Measurements from ENCODE around the gene WNT16.

Gene WNT16

DNA sequence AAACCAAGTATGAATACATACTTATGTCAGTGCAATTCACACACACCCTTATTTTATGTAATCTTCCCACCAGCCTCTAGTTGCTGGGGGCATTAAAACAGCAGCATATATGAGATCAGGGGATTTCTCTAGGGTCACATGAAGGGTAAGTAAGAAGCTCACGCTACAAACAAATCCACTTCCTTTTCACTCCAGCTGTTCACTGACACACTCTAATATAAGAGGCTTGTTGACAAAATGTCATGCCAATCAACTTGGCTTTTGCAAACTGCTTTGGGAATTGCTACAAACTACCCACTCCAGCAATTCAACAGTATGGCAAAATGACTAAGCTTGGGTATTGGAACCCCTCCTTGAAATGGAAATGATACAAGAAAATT lies 57.0 kb downstream of the WNT16 start:
- Mint-ChIP-seq H3K27me3 (no peaks in the 10 kb centered on the region), H3K4me1 (peaks cover 86% of the 10 kb centered on the region), H3K36me3 (peaks cover 13% of the 10 kb centered on the region), H3K4me3 (peak overlapping the region; percentile 53), H3K9me3 (no peaks in the 10 kb centered on the region), H3K27ac (peak overlapping the region; percentile 91)
- ATAC-seq: peak; percentile 97

GRCh38 chr7:121388950-121389349 lies 60.1 kb downstream of the WNT16 start:
- Mint-ChIP-seq H3K4me1 (peaks cover 78% of the 10 kb centered on the region), H3K27ac (peak overlapping the region; percentile 81), H3K9me3 (no peaks in the 10 kb centered on the region), H3K27me3 (no peaks in the 10 kb centered on the region), H3K4me3 (peak overlapping the region; percentile 18), H3K36me3 (peaks cover 19% of the 10 kb centered on the region)
- no peak for ATAC-seq

DNA sequence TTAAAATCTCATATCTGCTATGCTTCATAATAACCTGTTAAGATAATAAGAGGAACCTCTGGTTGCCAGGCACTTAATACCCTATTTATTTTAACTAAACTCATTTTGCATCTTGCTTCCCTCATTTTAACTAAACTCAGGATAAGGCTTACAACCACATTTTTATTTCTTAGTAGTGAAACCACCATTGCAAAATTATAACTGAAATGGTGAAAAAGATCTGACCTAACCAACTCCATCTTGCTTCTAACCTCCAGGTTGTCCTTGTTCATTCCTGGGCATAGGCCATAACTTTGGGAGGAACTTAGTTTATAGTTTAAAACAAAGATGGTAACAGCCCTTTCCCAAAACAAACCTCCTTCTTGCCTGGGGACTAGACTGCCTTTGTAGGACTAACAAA lies 61.3 kb downstream of the WNT16 start:
- Mint-ChIP-seq H3K9me3 (no peaks in the 10 kb centered on the region), H3K4me3 (no peak overlapping the region), H3K36me3 (peaks cover 19% of the 10 kb centered on the region), H3K4me1 (peaks cover 74% of the 10 kb centered on the region), H3K27ac (peak overlapping the region; percentile 81), H3K27me3 (no peaks in the 10 kb centered on the region)
- ATAC-seq: no peak

DNA sequence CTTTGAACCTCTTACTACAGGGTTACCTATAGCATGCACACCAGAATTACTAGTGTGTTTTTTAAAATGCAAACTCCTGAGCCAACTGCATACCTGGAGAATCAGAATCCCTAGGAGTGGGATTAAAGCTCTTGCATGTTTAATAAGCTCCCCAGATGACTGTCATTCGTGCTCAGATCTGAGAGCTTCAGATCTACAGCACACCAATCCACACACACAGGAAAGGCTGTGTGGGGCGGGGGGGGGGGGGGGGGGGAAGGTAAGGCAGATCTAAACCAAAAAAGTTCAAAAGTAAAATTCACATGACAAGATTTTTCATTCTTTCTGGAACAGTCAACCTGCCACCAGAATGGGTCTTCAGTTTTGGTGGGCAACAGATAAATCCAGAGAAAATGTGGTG lies 61.8 kb downstream of the WNT16 start:
- Mint-ChIP-seq H3K36me3 (peaks cover 19% of the 10 kb centered on the region), H3K27me3 (no peaks in the 10 kb centered on the region), H3K4me1 (peaks cover 69% of the 10 kb centered on the region), H3K4me3 (no peak overlapping the region), H3K27ac (peak overlapping the region; percentile 81), H3K9me3 (no peaks in the 10 kb centered on the region)
- no peak for ATAC-seq
